PFSK-1 (cell line): Measurements from ENCODE around the gene BATF2.

Source experiments
- REST ChIP-seq, 2 experiments: IDR thresholded peaks; 2 replicates each; pipeline versions ENCODE4 v1.6.1 to v1.8.0; 2011 to 2012; ENCODE audit warnings: low read depth in 2 of 2, low read length in 2 of 2, control low read depth in 1 of 2, inconsistent platforms in 1 of 2, mild to moderate bottlenecking in 1 of 2, moderate library complexity in 1 of 2; ENCODE audit not compliant: insufficient read depth in 1 of 2
- TAF1 ChIP-seq: IDR thresholded peaks from 2 replicates; pipeline ENCODE4 v1.6.1; 2012; ENCODE audit warnings: low read length, control low read depth, borderline replicate concordance; ENCODE audit not compliant: insufficient read depth

GRCh38 chr11:64954201-64954600 lies 42.6 kb downstream of the BATF2 start:
- no peak for TF ChIP-seq REST (IDR thresholded peaks at IDR 0.05; ENCODE audit: insufficient read depth in 1 of 2, low read depth in 2 of 2, low read length in 2 of 2)
- no peak for TF ChIP-seq TAF1
